GM11168 (cell line): ENCODE measurements around the gene HIC1.

Experiments
- in situ Hi-C: fragments of 300-500 bp; cut with MboI; formaldehyde crosslinking; loops from one replicate; pipeline ENCODE4 v1.12.0; 2022; ENCODE audit warnings: low sequenced_read_pairs; ENCODE audit not compliant: unreplicated experiment

Gene HIC1

DNA sequence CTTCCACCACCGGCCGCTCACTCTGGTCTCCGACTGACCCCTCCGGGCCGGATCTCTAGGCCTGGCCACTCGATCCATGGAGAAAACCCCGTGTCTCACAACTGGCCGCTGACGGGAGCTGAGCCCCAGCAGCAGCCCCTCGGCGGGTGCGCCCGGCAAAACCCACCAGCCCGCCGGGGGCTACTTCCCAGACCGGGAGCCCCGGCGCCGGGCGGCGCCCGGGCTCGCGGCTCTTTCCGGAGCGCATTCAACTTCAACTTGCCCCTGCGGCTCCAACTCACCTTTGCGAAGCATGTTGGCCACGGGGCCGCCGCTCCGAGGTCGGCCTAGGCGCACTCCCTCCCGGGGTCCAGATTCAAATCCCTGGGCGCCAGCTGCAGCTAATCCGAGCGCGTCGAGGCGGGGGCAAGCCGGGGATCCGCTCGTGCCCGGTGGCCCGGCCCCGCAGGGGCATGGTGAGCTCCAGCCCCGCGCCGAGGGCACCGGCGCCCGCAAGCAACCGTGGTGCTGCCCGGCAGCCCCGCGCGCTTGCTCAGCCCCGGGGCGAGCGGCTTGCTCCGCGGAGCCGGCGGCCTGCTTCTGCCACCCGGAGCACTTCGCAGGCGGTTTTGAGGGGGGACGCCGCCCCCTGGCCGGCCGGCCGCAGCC is 30.2 kb upstream of the HIC1 start:
- in situ Hi-C loops = no loop called here

DNA sequence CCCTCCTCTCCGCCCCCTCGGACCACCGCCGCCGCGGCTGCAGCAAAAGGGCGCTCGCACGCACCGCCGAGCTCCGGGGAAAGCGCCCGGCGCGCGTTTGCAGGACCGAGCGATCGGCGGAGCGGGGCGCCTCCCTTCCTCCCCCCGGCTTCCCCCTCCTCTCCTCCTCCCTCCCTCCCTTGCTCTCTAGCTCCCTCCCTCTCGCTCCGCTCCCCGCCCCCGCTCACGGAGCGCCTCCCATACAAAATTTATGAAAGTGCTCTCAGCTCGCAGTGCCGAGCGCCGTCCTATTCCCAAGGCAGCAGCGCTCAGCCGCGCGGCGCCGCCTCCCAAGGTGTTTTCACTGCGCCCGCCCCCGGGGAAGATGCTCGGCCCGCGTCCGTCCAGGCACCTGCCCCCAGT is 29.7 kb upstream of the HIC1 start, which contains the start of gene RTN4RL1:
Gene RTN4RL1, minus strand, starts transcription at position 115 of the 402 bp plus-strand sequence. CDS start 469 bp downstream, outside the sequence.
- in situ Hi-C loops = no loop called here

DNA sequence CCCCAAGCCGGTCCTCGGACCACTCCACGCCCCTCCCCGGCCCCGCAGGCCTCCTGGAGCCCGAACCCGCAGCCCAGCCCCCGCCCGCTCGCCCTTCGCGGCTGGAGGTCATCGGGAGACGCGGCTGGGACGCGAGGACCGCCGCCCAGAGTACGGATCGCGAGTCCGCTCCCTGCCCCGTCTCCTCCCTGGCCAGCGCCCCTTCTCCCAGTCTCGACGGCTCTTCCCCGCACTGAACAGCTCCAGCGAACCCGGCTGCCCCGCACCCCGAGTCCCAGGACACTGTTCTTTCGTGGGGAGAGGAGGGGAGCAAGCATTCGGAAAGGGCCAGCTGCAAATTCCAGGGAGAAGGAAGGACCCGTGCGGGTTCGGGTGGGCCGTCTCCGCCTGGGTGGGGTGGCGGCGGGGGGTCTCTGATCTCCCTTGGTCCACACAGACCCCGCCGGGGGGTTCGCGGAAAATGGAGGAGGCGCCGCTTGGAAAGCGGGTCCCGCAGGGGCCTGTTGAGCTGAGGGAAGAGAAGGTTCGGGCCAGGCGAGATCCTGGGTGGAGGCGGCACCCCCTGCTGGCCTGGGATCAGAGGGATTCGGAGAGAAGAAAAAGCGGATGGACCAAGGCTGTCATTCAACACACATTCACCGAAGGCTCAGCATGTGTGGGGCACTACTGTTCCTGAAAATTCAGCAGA is 29.1 kb upstream of the HIC1 start:
- in situ Hi-C loops = no loop called here

DNA sequence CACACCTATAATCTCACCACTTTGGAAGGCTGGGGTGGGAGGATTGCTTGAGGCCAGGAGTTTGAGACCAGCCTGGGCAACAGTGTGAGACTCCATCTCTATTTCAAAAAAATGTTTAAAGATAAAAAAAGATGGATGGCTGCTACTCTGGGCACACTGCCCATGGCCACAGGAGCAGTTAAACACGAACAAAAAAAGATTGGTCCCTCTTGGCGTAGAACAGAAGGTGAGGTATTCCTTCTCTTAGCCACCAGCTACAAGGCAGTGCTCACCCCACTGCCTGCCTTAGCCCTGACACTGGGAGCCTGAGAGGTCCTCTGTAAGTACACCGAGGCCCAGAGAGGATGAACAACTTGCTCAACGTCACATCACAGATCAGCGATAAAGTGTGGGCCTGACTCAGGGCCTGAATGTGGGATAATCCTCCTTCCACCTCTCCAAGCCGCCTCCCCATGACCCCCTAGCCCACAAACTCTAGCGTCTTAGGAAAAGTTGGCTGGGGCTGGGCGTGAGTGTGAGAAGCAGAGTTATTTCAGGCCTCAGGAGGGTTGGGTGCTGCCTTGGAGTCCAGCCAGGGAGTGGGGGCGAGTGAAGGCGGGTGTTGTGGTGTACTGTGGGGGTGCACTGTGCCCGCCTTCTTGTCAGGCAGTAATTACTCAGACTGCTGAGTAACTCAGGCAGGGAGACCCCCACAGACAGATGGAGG is 27.2 kb upstream of the HIC1 start:
- in situ Hi-C loops = no loop called here

DNA sequence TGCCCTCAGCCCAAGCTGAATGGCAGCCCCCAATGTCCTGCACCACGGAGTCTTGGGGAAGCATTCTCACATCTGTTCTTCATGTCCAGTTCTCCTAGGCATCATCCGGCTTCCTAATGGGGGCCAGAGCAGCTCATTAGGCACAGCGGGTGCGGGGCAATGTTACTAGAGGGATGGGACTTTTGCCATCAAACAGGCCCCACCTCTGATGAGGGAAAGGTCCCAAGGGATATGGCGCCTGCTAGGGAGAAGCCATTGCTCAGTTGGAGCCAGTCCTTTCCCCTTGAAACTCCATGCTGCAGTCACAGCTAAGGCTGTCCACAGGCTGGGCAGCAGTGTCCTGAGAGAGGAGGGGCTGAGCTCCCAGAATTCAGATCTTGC is 26.7 kb upstream of the HIC1 start:
- in situ Hi-C loops = no loop called here

DNA sequence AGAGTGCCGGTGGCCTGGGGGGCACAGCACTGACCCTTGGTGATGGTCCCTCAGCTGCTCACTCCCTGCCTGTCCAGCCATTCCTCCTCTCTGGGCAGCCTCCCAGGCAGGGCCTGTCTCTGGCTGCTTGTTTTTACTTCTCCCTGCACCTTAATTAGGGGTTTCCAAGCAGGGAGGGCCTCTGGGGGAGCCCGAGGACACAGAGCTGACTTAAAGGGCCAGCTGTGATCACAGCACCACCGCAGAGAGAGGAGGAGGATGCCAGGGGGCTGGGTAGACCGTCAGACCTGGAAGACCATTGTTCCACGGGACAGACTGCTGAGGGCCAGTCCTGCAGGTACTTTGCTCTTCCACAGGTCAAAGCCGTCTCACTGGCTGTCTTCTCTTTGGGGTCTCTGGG is 26.2 kb upstream of the HIC1 start:
- in situ Hi-C loops = no loop called here

DNA sequence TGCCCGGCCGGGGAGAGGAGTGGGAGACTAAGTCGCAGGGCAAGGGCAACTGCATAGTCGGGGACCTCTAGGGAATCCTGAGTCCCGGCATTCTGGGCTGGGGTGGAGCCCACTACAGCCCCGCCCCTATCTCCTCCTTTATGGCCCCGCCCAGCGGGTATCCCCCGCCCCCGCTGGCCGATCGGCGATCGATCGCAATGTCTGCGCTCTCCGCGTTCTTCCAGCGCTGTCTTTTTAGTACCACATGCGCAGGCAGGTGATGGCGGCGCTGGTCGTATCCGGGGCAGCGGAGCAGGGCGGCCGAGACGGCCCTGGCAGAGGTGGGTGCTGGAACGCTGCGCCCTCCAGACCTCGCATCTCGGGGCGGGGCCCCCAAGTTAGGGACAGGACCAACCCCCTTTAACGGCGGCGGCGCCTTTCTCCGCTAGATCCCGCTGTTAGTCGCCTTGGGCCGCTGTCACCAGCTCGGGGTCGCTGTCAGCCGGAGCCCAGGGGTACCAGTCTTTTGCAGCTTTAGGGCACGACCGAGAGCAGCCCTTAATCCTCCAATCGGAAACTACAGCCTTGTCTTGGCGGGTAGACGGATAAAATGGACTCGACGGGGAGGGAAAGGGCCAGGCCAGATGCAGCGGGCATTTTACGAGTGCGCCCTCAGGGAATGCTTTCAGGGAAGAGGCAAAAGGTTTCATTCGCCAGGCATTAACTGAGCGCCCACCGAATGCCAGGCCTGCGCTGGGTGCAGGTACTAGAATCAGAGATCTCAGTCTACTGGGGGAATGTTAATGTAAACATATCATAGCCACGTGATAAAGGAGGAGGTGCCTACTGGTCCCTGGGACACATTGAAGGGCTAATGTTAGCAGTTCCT is 24.8 kb upstream of the HIC1 start, which contains the start of gene DPH1:
Gene DPH1, plus strand, starts transcription at position 243 of the 868 bp plus-strand sequence. Its CDS starts 17 bp downstream, at position 260.
- in situ Hi-C loops = no loop called here

DNA sequence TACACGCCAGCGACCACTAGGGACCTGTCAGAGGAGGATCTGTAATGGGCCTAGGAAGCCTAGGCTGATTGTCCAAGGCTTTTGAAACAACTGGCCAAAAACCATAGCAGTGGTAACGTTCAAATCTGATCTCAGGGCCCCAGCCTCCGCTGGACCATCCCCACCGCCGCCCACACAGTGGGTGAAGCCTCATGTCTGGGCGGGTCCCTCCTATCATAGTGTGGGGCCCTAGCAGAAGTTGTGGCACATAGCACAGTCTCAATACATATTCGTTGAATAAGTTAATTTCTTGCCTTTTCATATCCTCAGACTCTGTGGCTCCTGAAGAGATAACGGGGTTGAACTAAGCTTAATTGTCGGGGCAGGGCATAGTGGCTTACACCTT is 24.1 kb upstream of the HIC1 start:
- in situ Hi-C loops = no loop called here

DNA sequence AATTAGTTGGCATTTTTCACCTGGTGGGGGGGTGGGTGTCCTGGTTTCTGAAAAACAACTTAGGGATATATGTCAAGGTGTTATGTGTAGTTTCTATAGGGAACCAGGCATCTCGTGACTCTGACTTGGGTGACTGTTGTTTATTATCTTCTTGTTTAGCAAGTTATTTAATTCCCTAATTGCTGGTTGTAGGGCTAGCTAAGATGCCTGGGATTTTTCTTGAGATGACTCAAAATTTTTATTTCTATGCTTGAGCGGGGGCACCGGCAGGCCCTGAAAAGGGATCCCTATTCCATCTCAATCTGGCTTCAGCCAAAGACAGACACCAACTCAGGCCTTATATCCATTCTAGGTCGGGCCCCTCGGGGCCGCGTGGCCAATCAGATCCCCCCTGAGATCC is 21.8 kb upstream of the HIC1 start:
- in situ Hi-C loops = no loop called here

DNA sequence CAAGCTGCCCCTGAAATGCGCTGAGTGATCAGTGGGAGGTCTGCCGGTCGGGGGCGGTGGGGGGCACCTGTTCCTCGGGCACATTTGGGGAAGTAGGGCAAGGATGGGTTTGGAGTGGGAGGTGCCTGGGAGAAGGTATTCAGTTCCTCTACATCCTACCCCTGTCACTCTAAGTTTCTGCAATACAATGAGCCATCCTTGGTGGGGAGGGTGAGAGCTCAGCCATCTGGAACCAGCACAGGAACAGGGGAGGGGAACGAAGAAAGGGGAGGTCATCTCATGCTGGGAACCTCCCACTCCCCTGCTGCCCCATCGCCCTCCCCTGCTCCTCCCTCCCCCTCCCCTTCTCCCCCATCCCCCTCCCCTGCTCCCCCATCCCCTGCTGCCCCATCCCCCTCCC is 20.7 kb upstream of the HIC1 start:
- in situ Hi-C loops = no loop called here

DNA sequence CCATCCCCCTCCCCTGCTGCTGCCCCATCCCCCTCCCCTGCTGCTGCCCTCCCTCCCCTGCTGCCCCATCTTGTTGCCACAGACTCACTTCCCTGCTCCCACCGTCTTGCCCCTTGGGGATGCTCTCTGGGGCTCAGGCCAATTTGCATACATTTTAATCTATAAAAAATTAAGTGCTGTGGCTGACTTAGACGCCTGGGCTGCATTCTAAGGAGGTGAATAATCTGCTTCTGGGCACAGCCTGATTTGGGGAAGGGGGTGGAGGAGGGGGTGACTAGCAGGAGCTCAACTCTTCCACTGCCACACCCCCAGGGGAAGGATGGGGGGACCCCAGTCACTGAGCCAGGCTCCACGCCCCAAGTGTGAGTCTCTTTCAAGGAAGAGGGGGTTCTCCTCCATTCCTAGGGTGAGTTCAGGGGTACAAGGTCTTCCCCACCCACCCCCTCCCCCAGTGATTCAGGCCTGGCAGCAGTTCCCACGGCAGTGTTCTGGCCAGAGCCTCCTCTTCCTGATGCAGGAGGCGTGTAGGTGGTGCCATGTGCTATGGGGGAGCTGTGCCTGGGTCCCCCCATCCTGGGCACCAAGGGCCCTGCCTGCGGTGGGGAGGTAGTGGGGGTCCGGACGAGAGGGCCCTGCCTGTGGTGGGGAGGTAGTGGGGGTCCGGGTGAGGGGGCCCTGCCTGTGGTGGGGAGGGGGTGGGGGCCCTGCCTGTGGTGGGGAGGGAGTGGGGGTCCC is 19.9 kb upstream of the HIC1 start:
- in situ Hi-C loops = no loop called here

DNA sequence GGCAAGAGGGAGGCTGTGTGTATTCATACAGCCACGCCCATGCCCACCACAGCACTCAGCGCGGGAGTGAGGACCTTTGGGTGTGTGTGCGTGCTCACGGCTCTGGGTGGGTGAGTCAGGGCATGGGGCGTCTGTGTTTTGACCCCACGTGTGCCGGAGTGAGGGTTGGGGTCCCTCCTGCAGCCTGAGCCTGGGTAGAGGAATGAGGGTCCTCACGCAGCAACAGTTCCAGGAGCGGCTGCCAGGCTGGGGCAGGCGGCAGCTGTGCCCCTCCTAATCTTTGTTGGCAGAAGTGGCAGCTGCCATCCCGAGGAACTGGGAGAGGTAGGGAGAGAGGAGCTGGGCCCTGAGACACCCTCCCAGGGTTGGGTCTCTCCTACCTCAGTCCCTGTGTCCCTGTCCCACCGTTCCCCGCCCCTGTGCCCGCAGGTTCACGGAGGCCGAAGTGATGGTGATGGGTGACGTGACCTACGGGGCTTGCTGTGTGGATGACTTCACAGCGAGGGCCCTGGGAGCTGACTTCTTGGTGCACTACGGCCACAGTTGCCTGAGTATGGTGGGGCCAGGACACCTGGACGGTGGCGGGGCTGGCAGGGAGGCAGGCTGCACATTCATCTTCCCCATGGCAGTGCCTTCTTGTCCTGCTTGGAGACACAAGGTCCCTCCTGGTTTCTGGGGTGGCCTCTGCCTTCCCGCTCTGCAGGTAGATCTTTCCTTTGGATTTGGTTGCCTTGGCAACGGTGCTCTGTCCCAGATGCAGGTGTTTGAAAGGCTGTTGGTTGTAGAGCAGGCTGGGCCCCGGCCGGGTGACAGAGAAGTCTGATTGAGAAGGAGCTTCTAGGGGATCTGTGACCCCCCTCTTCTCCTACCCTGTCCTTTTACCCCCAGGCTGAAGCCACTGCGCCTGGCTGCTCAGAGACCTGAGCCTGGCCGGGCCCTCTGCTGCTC is 19.1 kb upstream of the HIC1 start:
- in situ Hi-C loops = no loop called here

DNA sequence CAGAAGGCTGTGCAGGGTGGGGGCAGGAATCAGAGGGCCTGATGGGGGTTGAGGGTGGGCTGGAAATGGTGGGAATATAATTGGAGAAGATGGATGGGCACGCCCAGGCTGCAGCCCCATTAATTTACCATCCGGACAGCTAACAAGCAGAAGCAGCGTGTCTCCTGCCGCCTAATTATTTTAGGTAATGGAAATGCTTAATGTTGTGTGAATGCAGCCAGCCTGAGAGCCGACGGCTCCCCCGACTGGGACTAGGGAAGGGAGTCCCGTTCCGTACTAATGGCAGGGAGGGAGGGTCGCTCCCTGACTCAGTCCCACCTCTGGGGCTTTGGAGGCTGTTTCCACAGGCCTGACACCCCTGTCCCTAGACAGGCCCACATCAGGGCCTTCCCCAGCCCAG is 17.7 kb upstream of the HIC1 start:
- in situ Hi-C loops = no loop called here

DNA sequence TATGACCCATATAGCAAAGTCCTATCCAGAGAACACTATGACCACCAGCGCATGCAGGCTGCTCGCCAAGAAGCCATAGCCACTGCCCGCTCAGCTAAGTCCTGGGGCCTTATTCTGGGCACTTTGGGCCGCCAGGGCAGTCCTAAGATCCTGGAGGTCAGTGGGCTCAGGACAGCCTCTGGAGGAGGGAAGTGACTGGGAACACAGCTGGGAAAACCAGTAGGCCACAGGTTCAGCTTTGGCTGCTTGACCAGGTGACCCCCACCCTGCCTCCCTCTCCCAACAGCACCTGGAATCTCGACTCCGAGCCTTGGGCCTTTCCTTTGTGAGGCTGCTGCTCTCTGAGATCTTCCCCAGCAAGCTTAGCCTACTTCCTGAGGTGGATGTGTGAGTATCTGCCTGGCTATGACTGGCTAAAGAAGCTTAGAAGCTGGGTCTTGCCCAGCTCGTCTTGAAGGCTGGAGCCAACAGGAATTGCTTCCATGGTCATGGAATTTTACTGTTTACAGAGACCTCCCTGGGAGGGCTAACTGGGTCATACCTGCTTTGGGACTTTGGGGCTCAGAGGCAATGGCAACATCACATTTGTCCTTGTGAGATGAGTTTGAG is 14.6 kb upstream of the HIC1 start:
- in situ Hi-C loops = no loop called here

DNA sequence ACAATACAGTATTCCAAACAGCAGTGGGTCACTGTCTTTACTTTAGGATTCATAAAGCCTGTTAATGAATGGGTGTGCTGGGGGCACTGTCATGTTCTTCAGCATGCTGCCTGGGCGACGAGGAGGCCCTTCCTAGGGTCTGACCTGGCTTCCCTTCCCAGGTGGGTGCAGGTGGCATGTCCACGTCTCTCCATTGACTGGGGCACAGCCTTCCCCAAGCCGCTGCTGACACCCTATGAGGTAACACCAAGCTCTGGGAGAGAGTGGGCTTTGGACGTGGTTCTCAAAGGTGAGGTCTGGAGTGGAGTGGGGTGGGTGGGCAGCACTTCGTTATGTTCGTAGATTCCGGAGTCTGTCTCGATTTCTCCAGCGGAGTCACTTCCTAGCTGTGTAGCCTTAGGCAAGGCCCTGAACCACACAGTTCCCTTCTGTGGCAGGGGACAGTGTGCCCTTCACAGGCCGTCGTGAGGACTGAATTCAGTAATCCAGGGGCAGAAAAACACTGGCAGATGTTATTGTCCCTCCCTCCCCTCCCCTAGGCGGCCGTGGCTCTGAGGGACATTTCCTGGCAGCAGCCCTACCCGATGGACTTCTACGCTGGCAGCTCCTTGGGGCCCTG is 13.9 kb upstream of the HIC1 start:
- in situ Hi-C loops = no loop called here

DNA sequence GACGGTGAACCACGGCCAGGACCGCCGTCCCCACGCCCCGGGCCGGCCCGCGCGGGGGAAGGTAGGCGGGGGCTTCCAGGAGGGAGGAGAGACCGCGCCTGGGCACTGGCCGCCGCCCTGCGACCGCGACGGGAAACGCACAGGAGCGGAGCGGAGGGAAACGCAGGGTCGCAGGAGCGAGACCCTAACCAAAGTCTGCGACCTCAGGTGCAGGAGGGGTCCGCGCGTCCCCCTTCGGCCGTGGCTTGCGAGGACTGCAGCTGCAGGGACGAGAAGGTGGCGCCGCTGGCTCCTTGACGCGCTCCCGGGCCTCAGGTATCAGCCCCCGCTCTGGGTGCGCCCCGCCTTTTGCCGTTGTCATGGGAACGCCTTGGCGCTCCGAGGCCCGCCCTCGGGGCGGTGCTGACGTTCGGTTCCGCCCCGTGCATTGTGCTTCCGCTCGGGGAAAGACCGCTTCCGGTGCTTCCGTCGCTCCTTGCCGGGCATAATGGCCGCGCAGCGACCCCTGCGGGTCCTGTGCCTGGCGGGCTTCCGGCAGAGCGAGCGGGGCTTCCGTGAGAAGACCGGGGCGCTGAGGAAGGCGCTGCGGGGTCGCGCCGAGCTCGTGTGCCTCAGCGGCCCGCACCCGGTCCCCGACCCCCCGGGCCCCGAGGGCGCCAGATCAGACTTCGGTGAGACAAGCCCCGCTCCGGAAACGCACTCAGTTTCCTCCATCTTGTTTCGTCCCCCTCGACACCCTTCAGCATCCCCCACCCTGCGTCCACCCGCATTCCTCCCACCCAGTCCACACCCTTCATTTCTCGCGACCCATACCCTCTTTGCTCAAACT is 13.1 kb upstream of the HIC1 start, which contains the start of gene OVCA2:
Gene OVCA2, plus strand, starts transcription at position 462 of the 829 bp plus-strand sequence. Its CDS starts 26 bp downstream, at position 488.
- in situ Hi-C loops = no loop called here

DNA sequence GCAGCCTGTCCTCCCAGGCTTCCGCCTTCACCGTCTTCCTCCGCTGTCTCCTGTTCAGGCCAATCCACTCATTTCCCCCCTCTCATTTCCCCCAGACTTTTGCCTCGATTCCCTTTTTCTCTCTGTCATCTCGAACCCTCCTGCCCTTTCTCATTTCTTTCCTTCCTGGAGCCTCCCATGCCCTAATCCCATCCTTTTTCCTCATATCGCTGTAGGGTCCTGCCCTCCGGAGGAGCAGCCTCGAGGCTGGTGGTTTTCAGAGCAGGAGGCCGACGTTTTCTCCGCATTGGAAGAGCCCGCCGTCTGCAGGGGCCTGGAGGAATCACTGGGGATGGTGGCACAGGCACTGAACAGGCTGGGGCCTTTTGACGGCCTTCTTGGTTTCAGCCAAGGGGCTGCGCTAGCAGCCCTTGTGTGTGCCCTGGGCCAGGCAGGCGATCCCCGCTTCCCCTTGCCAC is 12.5 kb upstream of the HIC1 start:
- in situ Hi-C loops = no loop called here
